HG03175 (cell line): ENCODE measurements around the gene TPX2.
"Not testable (repeated sequence)": the region's sequence is repeated elsewhere in the genome, so short reads cannot be mapped to it uniquely, and the experiment has no call there.

Experiments
- ATAC-seq: cut with Tn5 transposase; IDR thresholded peaks from one replicate; pipeline ENCODE4 v1.9.1; 2021; ENCODE audit warnings: mild to moderate bottlenecking, moderate library complexity; ENCODE audit not compliant: unreplicated experiment

The TPX2 gene

DNA sequence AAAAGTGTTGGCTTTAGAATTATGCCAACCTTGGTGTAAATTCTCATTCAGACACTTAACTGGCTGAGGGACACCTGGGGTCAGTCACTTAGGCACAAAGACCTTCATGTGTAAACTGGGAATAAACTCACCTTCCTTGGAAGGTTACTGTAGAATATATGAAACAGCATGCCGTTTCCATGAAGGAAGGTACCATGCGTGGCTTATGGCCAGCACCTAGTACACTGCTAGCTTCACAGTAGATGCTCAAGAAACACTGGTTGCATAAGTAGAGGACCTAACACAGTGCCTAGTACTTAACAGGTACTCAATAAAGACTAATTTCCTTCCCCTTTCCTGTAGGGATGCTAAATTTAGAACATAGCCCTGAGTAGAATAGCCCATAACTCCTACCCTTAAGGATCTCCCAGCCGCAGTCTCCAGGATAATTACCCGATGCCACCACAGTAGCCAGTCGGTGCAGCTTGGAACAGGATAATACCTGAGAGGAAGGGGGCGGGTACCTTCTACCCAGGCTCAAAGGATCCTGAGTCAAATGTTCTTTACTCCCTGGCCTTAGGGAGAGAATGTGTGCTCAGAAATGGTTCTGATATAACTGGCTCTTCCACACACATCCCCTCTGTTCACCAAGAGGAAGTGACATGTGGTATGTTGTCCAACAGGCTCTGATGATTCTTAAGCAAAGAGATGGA lies 20.0 kb upstream of the TPX2 start:
- no peak for ATAC-seq

DNA sequence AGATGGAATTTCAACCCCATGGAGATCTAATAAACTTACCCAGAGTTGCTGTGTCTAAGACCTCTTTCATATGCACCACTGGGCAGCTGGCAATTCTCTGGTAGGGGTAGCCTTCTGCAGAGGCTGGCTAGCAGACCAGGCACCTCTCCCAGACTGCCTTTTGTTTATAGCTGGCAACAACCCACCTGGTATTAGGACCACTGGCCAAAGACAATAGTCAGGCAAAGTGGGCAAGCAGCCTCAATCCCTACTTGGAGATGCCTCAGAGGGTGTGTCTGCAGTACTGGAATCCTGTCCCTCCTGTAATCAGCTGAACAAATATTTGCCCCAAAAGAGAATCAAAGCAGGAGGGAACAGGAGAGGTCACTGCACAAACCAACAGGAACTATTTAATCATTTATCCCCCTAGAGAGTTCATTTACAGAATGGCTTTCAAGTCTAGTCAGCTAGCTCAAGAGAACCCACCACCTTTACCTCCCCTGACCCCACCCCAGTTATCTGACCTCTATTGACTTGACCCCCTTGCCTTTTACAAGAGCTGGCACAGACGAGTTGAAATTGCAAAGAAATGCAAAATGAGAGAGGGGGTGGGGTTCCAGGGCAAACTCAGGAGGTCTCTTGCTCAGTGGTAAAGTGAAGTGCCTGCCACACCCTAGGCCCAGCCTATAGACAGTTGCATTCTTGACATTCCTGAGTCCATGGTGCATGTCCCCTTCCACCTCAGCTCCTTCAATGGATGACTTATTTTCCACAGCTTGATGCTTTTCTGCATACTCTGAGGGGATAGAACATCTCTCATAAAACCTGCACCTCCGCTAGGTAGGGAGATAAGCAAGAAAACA lies 19.2 kb upstream of the TPX2 start:
- no peak for ATAC-seq

DNA sequence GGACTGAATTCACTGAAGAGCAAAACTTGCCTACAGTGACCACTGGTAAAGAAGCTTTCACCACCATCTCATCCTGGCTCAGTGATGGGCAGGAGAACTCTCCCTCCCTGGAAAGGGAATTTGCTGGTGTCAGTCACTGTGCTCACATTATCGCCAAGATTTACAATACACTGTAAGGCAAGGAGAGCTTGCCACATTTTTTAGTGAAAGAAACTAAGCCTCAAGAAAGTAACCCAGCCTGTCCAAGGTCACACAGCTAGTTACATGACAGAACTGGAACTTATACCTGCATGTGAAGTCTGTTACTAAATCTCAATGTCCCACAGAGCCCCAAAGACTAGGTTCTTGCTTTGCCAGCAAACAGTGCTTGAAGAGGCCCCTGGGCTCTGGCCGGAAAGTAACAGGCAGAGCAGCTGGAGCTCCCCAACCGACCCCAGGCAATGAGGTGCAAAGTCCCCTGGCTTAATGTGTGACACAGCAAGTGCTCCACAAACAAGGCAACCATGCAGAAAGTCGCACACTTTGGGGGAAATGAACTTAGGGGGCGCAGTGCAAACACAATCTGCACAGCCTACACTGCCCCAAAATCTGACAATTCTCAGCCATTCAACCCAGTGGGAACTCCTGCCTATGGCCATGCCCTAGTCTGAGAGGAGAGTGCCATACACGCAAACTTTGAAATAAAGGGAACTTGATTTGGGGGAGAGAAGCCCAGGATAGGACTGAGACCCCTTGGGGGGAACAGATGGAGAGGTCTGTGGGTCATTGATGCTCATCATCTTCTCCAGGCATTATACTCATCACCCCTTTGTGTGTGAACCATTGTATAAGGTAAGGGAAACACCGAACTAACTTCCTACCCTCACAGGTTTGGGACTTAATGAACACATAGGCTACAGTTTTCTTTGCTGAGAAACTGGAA lies 18.3 kb upstream of the TPX2 start:
- ATAC-seq: no peak

DNA sequence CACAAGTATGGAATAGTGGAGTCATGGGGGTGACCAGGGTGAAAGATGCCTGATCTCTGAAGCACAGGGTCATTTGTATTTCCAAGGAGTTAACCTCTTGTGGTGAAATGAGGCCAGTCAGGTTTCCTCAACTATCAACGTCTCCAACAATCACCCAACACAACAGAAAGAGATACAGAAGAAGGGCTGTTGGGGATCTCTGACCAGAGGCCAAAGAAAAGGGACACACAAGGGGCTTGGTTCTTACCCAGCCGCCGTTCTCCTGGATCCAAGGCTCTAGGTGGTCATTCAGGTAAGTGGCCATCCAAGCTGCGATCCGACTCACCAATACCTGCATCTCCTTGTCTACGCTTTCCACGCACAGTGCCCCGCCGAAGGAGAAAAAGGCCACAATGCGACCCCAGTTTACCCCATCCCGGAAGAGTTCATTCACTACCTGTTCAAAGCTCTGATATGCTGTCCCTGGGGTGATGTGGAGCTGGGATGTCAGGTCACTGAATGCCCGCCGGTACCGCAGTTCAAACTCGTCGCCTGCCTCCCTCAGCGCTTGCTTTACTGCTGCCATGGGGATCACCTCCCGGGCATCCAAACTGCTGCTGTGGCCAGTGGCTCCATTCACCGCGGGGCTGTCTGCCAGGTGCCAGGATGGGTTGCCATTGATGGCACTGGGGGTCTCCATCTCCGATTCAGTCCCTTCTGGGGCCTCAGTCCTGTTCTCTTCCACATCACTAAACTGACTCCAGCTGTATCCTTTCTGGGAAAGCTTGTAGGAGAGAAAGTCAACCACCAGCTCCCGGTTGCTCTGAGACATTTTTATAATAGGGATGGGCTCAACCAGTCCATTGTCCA lies 17.5 kb upstream of the TPX2 start:
- no peak for ATAC-seq

DNA sequence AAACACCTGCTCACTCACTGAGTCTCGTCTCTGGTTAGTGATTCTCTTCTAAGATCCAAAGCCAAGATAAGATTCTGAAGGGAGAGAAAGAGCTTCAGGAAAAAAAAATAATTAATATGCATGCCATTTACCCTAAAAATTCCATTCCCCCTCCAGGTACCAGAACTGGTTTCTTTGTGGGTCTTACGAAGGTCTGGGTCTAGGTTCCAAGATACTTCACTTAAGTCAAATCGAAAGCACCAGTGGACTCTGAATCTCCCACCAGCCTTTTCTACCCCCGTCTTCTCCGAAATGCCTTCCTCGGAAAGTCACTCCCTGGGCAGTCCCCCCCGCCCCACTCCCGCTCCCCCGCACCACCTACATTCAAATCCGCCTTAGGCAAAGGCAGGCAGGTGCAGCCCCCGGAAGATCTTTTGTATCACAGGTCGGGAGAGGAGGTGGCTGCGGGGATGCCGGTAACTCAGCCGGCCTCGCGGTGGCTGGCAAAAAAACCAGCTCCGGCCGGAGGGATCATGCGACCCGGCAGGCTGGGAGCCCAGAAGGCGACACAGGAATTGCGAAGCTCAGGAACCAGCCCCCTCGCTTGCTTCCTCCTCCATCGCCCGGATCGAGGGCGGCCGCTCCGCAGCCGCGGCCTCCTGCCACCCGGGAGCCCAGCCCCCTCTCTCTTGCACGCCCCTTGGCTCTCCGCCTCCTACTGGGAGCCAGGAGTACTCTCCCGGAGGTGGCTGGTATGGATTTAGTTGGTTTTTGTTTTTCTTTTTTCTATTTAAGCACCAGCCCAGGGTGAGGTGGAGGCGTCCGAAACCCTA lies 16.6 kb upstream of the TPX2 start, which contains the start of gene BCL2L1:
Gene BCL2L1, minus strand, starts transcription at position 612 of the 812 bp plus-strand sequence. CDS start 650 bp downstream, outside the sequence.
- peak; percentile 25 for ATAC-seq

DNA sequence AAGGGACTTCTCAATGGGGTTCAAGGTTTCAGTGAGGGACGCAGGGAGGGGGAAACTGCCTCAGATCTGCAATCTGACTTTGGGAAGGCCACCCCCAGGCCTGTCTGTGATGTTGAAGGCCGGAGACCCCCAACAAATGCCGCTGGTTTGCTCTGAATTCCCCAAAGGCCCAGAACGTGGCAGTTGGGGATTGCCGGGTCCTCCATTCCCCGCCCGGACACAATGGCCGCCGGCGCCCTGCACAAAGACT lies 16.1 kb upstream of the TPX2 start:
- ATAC-seq: no peak

DNA sequence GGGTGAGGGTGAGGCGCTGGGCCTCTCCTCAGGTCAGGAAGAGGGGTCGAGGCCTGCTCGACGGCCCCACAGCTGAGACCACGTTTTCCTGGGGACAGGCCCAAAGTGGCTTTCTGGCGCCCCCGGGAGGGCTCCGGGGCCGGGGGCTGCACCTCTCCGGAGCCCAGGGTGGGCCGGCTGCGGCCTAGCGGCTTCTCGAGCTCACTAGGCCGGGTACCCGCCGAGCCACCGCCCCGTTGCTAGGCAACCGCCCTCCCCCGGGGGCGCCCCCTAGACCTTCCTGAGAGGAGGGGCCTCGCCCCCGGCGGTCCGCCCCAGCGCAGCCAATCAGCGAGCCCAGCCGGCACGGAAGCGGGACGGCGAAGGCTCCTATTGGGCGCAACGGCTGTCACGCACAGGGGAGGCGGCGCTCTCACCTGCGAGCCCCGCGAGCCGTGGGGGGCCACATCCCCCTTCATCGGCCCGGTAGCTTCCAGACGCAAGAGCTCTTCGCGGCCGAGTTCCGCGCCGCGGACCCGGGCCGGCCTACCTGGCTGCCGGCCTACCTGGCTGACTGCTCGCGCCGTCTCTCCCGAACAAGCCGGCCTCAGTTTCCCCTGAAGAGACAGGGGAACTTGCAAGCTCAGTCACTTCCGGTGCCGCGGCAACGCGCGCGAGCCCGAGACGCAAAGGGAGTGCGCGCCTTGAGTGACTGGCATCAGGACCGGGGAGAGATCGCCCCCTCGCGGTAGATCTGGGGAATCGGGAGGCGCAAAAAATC lies 15.6 kb upstream of the TPX2 start:
- ATAC-seq: peak; percentile 90

DNA sequence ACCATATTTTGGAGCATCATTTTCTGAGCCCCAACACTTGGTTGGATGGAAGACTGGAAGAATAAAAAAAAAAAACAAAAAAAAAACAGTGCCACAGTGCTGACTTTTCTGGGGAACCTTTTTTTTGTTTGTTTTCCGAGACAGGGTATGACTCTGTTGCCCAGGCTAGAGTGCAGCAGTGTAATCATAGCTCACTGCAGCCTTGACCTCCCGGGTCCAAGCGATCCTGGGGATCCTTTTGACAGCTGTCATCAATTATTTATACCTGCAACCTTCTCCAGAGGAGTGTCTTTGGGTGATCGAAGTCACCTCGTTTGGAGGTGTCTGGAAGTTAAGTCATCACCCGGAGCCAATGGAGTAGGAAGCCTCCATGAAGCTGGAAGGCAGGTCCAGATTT lies 7.8 kb upstream of the TPX2 start:
- ATAC-seq: no peak

DNA sequence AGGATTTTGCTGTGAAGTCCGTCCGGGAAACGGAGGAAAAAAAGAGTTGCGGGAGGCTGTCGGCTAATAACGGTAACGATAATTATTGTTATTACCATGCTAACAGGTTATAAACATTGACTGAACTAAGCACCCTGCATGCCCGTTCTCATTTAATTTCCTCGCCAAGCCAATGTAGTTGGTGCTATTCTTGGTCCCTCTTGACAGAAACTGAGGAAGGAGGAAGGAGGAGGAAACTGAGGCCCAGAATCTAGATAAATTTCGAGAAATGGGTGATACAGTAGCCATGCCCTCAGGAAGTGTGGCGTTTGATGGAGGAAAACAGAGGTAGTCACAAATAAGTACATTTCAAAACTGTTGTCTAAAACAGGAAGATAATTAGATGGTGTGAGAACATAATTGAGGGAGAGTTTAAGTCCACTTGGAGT lies 474 bp downstream of the TPX2 start:
- peak; percentile 9 for ATAC-seq

DNA sequence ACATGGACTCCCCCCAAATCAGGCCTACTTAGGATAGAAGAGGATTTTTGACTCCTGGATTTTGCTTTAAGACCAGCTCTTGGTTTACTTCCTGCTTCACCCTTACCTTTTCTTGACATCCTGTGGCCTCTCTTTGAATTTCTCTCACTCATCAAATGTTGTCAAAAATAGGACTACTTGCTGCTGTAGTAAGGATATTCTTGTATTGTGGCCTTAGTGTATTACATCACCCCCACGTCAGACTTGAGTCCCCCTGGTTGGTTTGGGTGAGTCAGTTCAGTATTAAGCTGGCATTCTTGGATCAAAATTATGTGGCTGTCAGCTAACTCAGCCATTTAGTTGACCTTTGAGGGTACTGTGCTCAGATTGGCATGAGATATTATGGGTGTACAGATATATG lies 1.1 kb downstream of the TPX2 start:
- no peak for ATAC-seq

DNA sequence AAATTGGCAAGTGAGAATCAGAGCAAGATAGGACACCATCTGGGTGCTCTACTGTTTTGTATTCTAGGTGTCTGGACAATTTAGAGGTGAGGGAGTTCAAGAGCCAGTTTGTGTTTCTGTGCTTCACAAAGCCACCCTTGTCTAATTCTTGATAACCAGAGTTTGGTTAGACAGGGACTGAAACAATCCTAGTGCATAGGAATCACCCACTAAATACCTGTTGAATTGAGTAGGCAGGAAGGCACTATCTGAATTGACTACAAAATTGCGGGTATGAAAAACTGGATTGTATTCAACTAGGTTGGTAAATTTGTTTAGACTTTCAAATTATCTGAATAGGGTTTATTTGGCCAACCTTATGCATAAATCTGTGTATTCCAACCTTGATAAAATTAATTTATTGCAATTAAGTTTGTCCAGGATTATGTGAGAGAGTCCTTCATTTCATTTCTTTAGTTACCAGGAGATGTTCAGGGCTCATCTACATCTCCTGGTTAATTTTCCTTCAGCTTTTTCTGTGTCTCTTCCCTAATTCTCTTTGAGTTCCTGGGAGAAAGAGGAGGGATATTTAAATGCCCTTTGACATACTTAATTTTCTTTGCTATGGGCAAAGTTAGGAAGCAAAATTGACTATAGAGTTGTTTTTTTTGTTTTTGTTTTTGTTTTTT lies 1.7 kb downstream of the TPX2 start:
- ATAC-seq: no peak

DNA sequence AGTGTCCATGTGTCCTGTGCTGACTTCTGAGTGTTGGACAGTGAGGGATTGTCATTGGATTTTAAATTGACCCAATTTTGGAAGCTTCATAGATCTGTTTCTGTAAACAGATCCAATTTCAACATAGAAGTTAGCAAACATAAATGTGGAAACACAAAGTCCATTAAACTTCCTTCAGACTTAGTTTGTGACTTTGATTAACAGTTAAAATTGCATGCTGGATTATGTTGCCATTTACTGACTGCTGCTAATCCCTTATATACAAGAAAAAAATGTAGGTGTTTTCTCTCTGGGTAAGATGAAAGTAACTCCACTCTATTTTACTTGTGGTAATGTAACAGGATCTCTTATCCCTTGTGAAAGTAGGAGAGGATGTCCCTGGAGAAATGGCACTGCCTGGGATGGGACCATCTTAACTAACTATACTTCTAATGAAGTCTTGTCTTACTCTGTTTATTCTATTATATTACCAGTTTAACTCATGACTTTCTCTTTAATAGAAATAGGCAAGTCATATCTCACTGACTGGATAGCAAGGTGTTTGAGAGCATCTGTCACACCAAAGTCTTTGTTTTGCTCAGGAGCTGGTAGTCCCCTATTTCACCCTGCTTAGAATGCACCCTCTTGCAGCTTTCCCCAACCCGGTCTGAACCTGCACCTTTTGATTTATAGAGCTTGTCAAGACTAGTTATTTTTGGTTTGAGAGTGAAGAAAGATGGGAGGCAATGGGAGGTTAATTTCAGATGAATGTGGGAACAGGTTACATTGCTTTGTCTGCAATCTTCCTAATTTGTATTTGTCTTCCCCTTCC lies 7.2 kb downstream of the TPX2 start:
- ATAC-seq: no peak

DNA sequence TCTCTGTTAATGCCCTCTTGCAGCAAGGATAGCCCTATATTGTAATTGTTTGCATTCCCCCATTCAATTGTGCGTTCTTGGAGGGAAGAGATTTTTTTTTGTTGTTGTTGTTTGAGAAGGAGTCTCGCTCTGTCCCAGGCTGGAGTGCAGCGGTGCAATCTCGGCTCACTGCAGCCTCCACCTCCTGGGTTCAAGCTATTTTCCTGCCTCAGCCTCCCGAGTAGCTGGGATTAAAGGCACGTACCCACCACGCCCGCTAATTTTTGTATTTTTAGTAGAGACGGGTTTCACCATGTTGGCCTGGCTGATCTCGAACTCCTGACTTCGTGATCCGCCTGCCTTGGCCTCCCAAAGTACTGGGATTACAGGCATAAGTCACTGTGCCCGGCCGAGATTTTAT lies 7.9 kb downstream of the TPX2 start:
- ATAC-seq: not testable (repeated sequence)

DNA sequence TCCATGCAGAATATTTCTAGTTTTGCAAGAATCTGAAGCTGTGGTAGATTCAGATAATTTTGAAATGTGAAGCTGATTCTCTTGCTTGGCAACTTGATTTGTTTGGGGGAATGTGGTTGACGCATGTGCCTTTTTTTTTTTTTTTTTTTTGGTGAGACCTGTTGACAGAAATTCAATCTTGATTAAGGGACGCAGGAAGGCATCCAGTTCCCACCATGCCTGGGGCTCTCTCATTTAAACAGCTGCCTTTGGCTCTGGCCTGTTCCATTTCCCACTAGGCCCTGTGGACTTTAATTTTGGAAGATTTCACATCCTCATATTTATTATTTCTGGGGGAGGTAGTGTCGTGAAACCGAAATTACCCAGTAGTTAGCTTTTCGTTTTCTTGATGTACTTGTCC lies 8.6 kb downstream of the TPX2 start:
- ATAC-seq: no peak

DNA sequence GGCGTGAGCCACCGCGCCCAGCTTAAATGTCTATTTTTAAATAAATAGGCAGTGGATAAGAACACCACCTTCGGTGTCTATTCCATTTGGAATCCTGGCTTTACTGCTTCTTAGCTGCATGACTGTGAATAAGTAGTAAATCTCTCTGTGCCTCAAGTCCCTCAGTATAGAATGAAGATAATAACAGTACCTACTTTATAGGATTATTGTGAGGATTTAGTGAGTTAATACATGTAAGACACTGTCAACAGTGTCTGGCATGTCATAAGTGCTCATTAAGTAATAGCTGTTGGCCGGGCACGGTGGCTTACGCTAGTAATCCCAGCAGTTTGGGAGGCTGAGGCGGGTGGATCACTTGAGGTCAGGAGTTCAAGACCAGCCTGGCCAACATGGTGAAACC lies 10.1 kb downstream of the TPX2 start:
- no peak for ATAC-seq

DNA sequence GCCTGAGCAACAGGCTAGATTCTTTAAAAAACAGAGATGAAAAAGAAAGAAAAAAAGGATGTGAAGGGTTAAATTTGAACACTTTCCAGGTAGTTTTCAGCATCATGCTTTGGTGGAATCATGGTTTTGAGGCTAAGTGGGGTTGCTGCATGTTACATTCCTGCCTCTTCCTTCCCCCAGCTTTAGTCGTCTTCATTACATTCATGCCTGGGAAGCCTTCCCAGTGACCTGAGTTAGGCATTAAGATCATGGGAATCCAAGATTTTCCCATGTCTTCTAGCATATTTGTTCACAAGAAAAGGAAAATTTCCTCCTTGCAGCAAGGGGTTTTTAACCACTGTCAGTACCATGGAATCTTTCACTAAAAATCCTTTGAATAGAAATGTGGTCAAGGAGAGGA lies 12.0 kb downstream of the TPX2 start:
- ATAC-seq: no peak

DNA sequence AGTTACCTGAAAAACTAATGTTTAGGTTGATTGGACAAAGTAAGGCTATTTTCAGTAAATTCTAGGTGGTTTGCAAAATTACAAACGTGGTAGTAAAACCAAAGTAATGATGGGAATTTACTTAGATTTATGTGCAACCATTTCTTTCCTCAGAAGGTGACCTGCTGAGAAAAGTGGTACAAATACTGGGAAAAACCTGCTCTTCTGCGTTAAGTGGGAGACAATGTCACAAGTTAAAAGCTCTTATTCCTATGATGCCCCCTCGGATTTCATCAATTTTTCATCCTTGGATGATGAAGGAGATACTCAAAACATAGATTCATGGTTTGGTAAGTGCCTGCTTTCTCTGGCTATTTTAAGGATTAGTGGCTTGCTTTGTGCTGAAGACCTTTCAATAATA lies 18.2 kb downstream of the TPX2 start:
- no peak for ATAC-seq

DNA sequence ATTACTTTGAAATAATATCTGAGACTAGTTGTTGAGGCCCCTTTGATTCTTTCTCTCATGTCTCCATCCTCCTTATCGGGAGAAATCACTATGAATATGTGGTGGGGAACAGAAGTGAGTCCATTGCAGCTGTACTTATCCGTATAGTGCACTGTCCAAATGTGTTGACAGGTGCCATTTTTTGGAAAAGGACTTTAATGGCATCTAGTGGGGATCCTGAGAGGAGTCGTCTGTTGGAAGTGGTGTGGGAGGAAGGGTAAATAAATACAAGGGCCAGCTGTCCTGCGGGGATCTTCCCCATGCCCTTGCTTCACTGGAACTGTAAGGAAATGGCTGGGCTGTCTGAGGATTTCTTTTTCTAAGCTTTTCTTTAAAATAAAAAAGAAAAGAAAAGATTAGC lies 19.4 kb downstream of the TPX2 start:
- ATAC-seq: no peak
